ENCODE data around the gene OR2M4.

- TF ChIP-seq, protein P1, sequence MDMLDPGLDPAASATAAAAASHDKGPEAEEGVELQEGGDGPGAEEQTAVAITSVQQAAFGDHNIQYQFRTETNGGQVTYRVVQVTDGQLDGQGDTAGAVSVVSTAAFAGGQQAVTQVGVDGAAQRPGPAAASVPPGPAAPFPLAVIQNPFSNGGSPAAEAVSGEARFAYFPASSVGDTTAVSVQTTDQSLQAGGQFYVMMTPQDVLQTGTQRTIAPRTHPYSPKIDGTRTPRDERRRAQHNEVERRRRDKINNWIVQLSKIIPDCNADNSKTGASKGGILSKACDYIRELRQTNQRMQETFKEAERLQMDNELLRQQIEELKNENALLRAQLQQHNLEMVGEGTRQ (IDR thresholded peaks at IDR 0.05; ENCODE audit: borderline replicate concordance, low read depth, low read length) = no peak
- no peak for TF ChIP-seq ZNF274 (IDR thresholded peaks at IDR 0.05; ENCODE audit: insufficient read depth, insufficient read length)
Observed at GRCh38 chr1:248277876-248278275, 46.7 kb downstream of the OR2M4 start, which contains the start of gene OR2T33.
